HG03175 (cell line): ENCODE data around the gene TMX2.
"Not testable (repeated sequence)": the region's sequence is repeated elsewhere in the genome, so short reads cannot be mapped to it uniquely, and the experiment has no call there.

Source experiments
- ATAC-seq: cut with Tn5 transposase; IDR thresholded peaks from one replicate; pipeline ENCODE4 v1.9.1; 2021; ENCODE audit warnings: mild to moderate bottlenecking, moderate library complexity; ENCODE audit not compliant: unreplicated experiment

TMX2 gene

GRCh38 chr11:57711414-57712255 is 758 bp upstream of the TMX2 start, which contains the start of gene MED19:
Gene MED19, minus strand, starts transcription at chr11:57712215. Its CDS starts 36 bp downstream, at chr11:57712179.
- peak; percentile 55 for ATAC-seq

GRCh38 chr11:57713835-57714234 is 1.4 kb downstream of the TMX2 start:
- ATAC-seq = no peak

GRCh38 chr11:57716726-57717125 is 4.3 kb downstream of the TMX2 start:
- not testable (repeated sequence) for ATAC-seq

GRCh38 chr11:57727185-57727584 is 14.8 kb downstream of the TMX2 start:
- no peak for ATAC-seq

GRCh38 chr11:57728829-57729228 is 16.4 kb downstream of the TMX2 start:
- no peak for ATAC-seq

GRCh38 chr11:57729479-57729878 is 17.1 kb downstream of the TMX2 start:
- no peak for ATAC-seq

- ATAC-seq = no peak
Observed at GRCh38 chr11:57732661-57733060, 20.3 kb downstream of the TMX2 start.

- no peak for ATAC-seq
Observed at GRCh38 chr11:57735619-57736298, 23.4 kb downstream of the TMX2 start.

GRCh38 chr11:57741132-57742086 is 29.0 kb downstream of the TMX2 start, which contains the start of gene SELENOH:
Gene SELENOH, plus strand, starts transcription at chr11:57741491. Its CDS starts 105 bp downstream, at chr11:57741596.
- ATAC-seq = peak; percentile 92

- no peak for ATAC-seq
Observed at GRCh38 chr11:57742087-57742452, 29.7 kb downstream of the TMX2 start.

GRCh38 chr11:57744357-57744756 is 32.0 kb downstream of the TMX2 start:
- ATAC-seq = no peak

GRCh38 chr11:57745206-57745605 is 32.8 kb downstream of the TMX2 start:
- no peak for ATAC-seq

GRCh38 chr11:57746920-57747319 is 34.5 kb downstream of the TMX2 start:
- no peak for ATAC-seq

GRCh38 chr11:57751176-57751575 is 38.8 kb downstream of the TMX2 start:
- ATAC-seq = no peak

GRCh38 chr11:57751676-57752253 is 39.4 kb downstream of the TMX2 start, which contains the start of gene BTBD18:
Gene BTBD18, minus strand, starts transcription at chr11:57751819. Its CDS starts 631 bp downstream, at chr11:57751188.
- no peak for ATAC-seq

- no peak for ATAC-seq
Observed at GRCh38 chr11:57752954-57753353, 40.6 kb downstream of the TMX2 start.

GRCh38 chr11:57758174-57758573 is 45.8 kb downstream of the TMX2 start:
- ATAC-seq = no peak

GRCh38 chr11:57761301-57762234 is 49.2 kb downstream of the TMX2 start, which contains the start of gene CTNND1:
Gene CTNND1, plus strand, starts transcription at chr11:57761802. Its CDS starts 29,677 bp downstream, at chr11:57791479.
- peak; percentile 64 for ATAC-seq

- ATAC-seq = no peak
Observed at GRCh38 chr11:57762235-57762861, 50.0 kb downstream of the TMX2 start.
